Measurements from ENCODE around the gene TSR2.
A peak's percentile ranks its signal among the peaks of the same experiment; 100 is the strongest.

The TSR2 gene

GRCh38 chrX:54439960-54440871, at the start of gene TSR2:
Gene TSR2, plus strand, starts transcription at chrX:54440404. Its CDS starts 18 bp downstream, at chrX:54440422.
- peak; percentile 87 for DNase-seq

GRCh38 chrX:54397113-54397512, 43.1 kb upstream of the TSR2 start:
- no peak for DNase-seq

GRCh38 chrX:54407266-54407665, 32.9 kb upstream of the TSR2 start:
- DNase-seq, result no peak

GRCh38 chrX:54411732-54412131, 28.5 kb upstream of the TSR2 start:
- DNase-seq, result peak; percentile 3

GRCh38 chrX:54413753-54414152, 26.5 kb upstream of the TSR2 start:
- DNase-seq, result peak; percentile 78

- no peak for DNase-seq
Measured at GRCh38 chrX:54415534-54416350, 24.5 kb upstream of the TSR2 start.

GRCh38 chrX:54416965-54417364, 23.2 kb upstream of the TSR2 start:
- DNase-seq, result no peak

- DNase-seq, result no peak
Measured at GRCh38 chrX:54419559-54420302, 20.5 kb upstream of the TSR2 start.

- no peak for DNase-seq
Measured at GRCh38 chrX:54422168-54422567, 18.0 kb upstream of the TSR2 start.

GRCh38 chrX:54423161-54423888, 16.9 kb upstream of the TSR2 start:
- DNase-seq, result no peak

- peak; percentile 68 for DNase-seq
Measured at GRCh38 chrX:54427837-54428424, 12.3 kb upstream of the TSR2 start.

GRCh38 chrX:54430519-54430918, 9.7 kb upstream of the TSR2 start:
- DNase-seq, result no peak

GRCh38 chrX:54435121-54435520, 5.1 kb upstream of the TSR2 start:
- no peak for DNase-seq

GRCh38 chrX:54442790-54443189, 2.6 kb downstream of the TSR2 start:
- no peak for DNase-seq

- no peak for DNase-seq
Measured at GRCh38 chrX:54444752-54445151, 4.5 kb downstream of the TSR2 start.

- no peak for DNase-seq
Measured at GRCh38 chrX:54446084-54446483, 5.9 kb downstream of the TSR2 start.

- no peak for DNase-seq
Measured at GRCh38 chrX:54447461-54447860, 7.3 kb downstream of the TSR2 start.

GRCh38 chrX:54449929-54450328, 9.7 kb downstream of the TSR2 start:
- no peak for DNase-seq

- peak; percentile 39 for DNase-seq
Measured at GRCh38 chrX:54452920-54453319, 12.7 kb downstream of the TSR2 start.

- no peak for DNase-seq
Measured at GRCh38 chrX:54470054-54470760, 30.0 kb downstream of the TSR2 start.

Measured in RPMI8226 (cell line).